HEK293 (cell line): ENCODE measurements around the gene WDR64.

Experiments used
- CTCF ChIA-PET: fragments of 350-600 bp; formaldehyde crosslinking; extraction: SDS; loops from one replicate; lab custom pipeline; 2021; ENCODE audit warnings: antibody characterized with exemption; lab: Yijun Ruan, JAX
- POLR2A ChIA-PET: fragments of 300-600 bp; formaldehyde crosslinking; extraction: SDS; loops from one replicate; lab custom pipeline; 2020; ENCODE audit warnings: antibody characterized with exemption, inconsistent platforms; lab: Yijun Ruan, JAX
- H3K27ac ChIP-seq: fragments of 200-500 bp; sonication (Bioruptor generic); 2 replicates; pipeline ENCODE4 v1.5.1; 2014; ENCODE audit warnings: low read depth, low read length, control low read depth, inconsistent platforms; ENCODE audit errors: extremely low read depth
- H3K36me3 ChIP-seq, 2 experiments: fragments of 200-500 bp in 1 of 2; sonication (Bioruptor generic) in 1 of 2; 1 replicate in 1 of 2; 2 replicates in 1 of 2; pipeline ENCODE4 v1.5.1; 2014 to 2017; ENCODE audit warnings: inconsistent platforms in 2 of 2, low read length in 2 of 2; ENCODE audit not compliant: control insufficient read depth in 2 of 2, insufficient read depth in 1 of 2
- H3K4me1 ChIP-seq: fragments of 200-500 bp; sonication (Bioruptor generic); 2 replicates; pipeline ENCODE4 v1.5.1; 2014; ENCODE audit warnings: mild to moderate bottlenecking, low read length, inconsistent platforms; ENCODE audit not compliant: control insufficient read depth, insufficient read depth
- H3K4me3 ChIP-seq: 2 replicates; pipeline ENCODE4 v1.5.1; 2011; ENCODE audit warnings: low read depth, mild to moderate bottlenecking, control low read depth, low read length, moderate library complexity
- H3K9me3 ChIP-seq: fragments of 200-500 bp; sonication (Bioruptor generic); 2 replicates; pipeline ENCODE4 v1.5.1; 2014; ENCODE audit warnings: low read depth, low read length, inconsistent platforms; ENCODE audit not compliant: control insufficient read depth, insufficient read depth
- GLI4 ChIP-seq: fragments of 450-650 bp; formaldehyde crosslinking; IDR thresholded peaks from 2 replicates; pipeline ENCODE4 v1.5.1; 2016; ENCODE audit warnings: missing biosample characterization, missing genetic modification characterization
- HOXC10 ChIP-seq: sonication (generic); formaldehyde crosslinking; IDR thresholded peaks from 2 replicates; pipeline ENCODE4 v1.8.1; 2023; ENCODE audit warnings: mild to moderate bottlenecking, missing genetic modification reagents
- KLF8 ChIP-seq: fragments of 450-650 bp; formaldehyde crosslinking; IDR thresholded peaks from 2 replicates; pipeline ENCODE4 v1.5.1; 2016; ENCODE audit warnings: missing biosample characterization, missing genetic modification characterization
- MEIS1 ChIP-seq: sonication (generic); formaldehyde crosslinking; IDR thresholded peaks from 2 replicates; pipeline ENCODE4 v1.8.1; 2022; ENCODE audit warnings: missing genetic modification reagents, mild to moderate bottlenecking, borderline replicate concordance
- PRDM6 ChIP-seq: fragments of 450-650 bp; formaldehyde crosslinking; IDR thresholded peaks from 2 replicates; pipeline ENCODE4 v1.5.1; 2017; ENCODE audit warnings: missing biosample characterization, missing genetic modification characterization
- SETDB1 ChIP-seq: IDR thresholded peaks from one replicate; pipeline ENCODE4 v1.6.1; 2017; ENCODE audit warnings: mild to moderate bottlenecking, low read length, moderate library complexity, mixed read lengths; ENCODE audit not compliant: insufficient read length
- TRIM28 ChIP-seq: IDR thresholded peaks from 2 replicates; pipeline ENCODE4 v1.6.1; 2011; ENCODE audit warnings: low read length, control low read depth, borderline replicate concordance
- WT1 ChIP-seq: fragments of 450-650 bp; formaldehyde crosslinking; IDR thresholded peaks from 2 replicates; pipeline ENCODE4 v1.5.1; 2016; ENCODE audit warnings: missing biosample characterization, missing genetic modification characterization
- ZBTB10 ChIP-seq: fragments of 450-650 bp; formaldehyde crosslinking; IDR thresholded peaks from 2 replicates; pipeline ENCODE4 v1.5.1; 2016; ENCODE audit warnings: missing biosample characterization, missing genetic modification characterization
- ZFP37 ChIP-seq: fragments of 450-650 bp; formaldehyde crosslinking; IDR thresholded peaks from 2 replicates; pipeline ENCODE4 v1.5.1; 2016; ENCODE audit warnings: missing biosample characterization, missing genetic modification characterization
- ZFP41 ChIP-seq: fragments of 450-650 bp; formaldehyde crosslinking; IDR thresholded peaks from 2 replicates; pipeline ENCODE4 v1.5.1; 2016; ENCODE audit warnings: missing biosample characterization, missing genetic modification characterization, borderline replicate concordance
- ZNF112 ChIP-seq: fragments of 450-650 bp; formaldehyde crosslinking; IDR thresholded peaks from 2 replicates; pipeline ENCODE4 v1.5.0; 2017; ENCODE audit warnings: missing biosample characterization, missing genetic modification characterization
- ZNF157 ChIP-seq: fragments of 450-650 bp; formaldehyde crosslinking; IDR thresholded peaks from 2 replicates; pipeline ENCODE4 v1.5.1; 2016; ENCODE audit warnings: missing biosample characterization, missing genetic modification characterization
- ZNF18 ChIP-seq: fragments of 450-650 bp; formaldehyde crosslinking; IDR thresholded peaks from 2 replicates; pipeline ENCODE4 v1.5.1; 2016; ENCODE audit warnings: missing biosample characterization, missing genetic modification characterization
- ZNF202 ChIP-seq: fragments of 450-650 bp; formaldehyde crosslinking; IDR thresholded peaks from 2 replicates; pipeline ENCODE4 v1.5.1; 2016; ENCODE audit warnings: missing biosample characterization, missing genetic modification characterization, borderline replicate concordance
- ZNF221 ChIP-seq: fragments of 450-650 bp; formaldehyde crosslinking; IDR thresholded peaks from 2 replicates; pipeline ENCODE4 v1.5.1; 2017; ENCODE audit warnings: missing biosample characterization, missing genetic modification characterization, borderline replicate concordance
- ZNF366 ChIP-seq: fragments of 450-650 bp; formaldehyde crosslinking; conservative IDR thresholded peaks from 2 replicates; pipeline ENCODE4 v1.5.1; 2016; ENCODE audit warnings: missing biosample characterization, missing genetic modification characterization
- ZNF48 ChIP-seq: fragments of 450-650 bp; formaldehyde crosslinking; IDR thresholded peaks from 2 replicates; pipeline ENCODE4 v1.5.1; 2016; ENCODE audit warnings: missing biosample characterization, missing genetic modification characterization
- ZNF561 ChIP-seq: fragments of 450-650 bp; IDR thresholded peaks from 2 replicates; pipeline ENCODE4 v1.5.1; 2018; ENCODE audit warnings: missing biosample characterization, missing genetic modification characterization, borderline replicate concordance
- ZNF639 ChIP-seq: fragments of 450-650 bp; formaldehyde crosslinking; IDR thresholded peaks from 2 replicates; pipeline ENCODE4 v1.5.1; 2016; ENCODE audit warnings: missing biosample characterization, missing genetic modification characterization
- ZNF830 ChIP-seq: fragments of 450-650 bp; IDR thresholded peaks from 2 replicates; pipeline ENCODE4 v1.5.0; 2018; ENCODE audit warnings: missing biosample characterization, missing genetic modification characterization, low read depth, mild to moderate bottlenecking, moderate library complexity
- ZNF843 ChIP-seq: fragments of 450-650 bp; formaldehyde crosslinking; IDR thresholded peaks from 2 replicates; pipeline ENCODE4 v1.5.1; 2016; ENCODE audit warnings: missing biosample characterization, missing genetic modification characterization
- ZXDB ChIP-seq: fragments of 450-650 bp; formaldehyde crosslinking; IDR thresholded peaks from 2 replicates; pipeline ENCODE4 v1.5.1; 2016; ENCODE audit warnings: missing biosample characterization, missing genetic modification characterization

Gene WDR64

GRCh38 chr1:241684108-241684507 is 32.0 kb downstream of the WDR64 start:
- POLR2A ChIA-PET = no interaction called here
- no peak overlapping the region for H3K27ac ChIP-seq
- H3K36me3 ChIP-seq = no peaks in the 10 kb centered on the region
- no peaks in the 10 kb centered on the region for H3K9me3 ChIP-seq
- no peak overlapping the region for H3K4me3 ChIP-seq
- H3K4me1 ChIP-seq = no peaks in the 10 kb centered on the region
- no peak for TF ChIP-seq ZNF221 (tag by site-specific recombination)
- no peak for TF ChIP-seq ZNF561 (tag by site-specific recombination)
- TF ChIP-seq, all 188 proteins: peak for 0
- CTCF ChIA-PET = interaction anchor here (0.7 to 1.1 kb wide), 3 partner anchors 8 to 151 kb away, joined by 3 read pairs; no protein-coding TSS in a partner anchor

GRCh38 chr1:241688940-241689368 is 36.9 kb downstream of the WDR64 start:
- Histone ChIP-seq H3K9me3 (no peaks in the 10 kb centered on the region), H3K4me3 (no peak overlapping the region), H3K27ac (no peak overlapping the region), H3K4me1 (no peaks in the 10 kb centered on the region), H3K36me3 (no peaks in the 10 kb centered on the region)
- POLR2A ChIA-PET = no interaction called here
- CTCF ChIA-PET = interaction anchor here (0.6 kb wide), 1 partner anchor 9 kb away, joined by 3 read pairs; no protein-coding TSS in a partner anchor
- TF ChIP-seq GLI4 (no peak), WT1 (tag by site-specific recombination) (no peak), KLF8 (no peak), TRIM28 (peak; percentile 61; the same call in 1 of the 2 replicates), ZNF843 (tag by site-specific recombination) (no peak), ZNF366 (tag by site-specific recombination) (no peak), ZNF202 (no peak), MEIS1 (CRISPR knock-in tag) (no peak), ZFP37 (tag by site-specific recombination) (no peak), ZNF639 (tag by site-specific recombination) (no peak), ZNF830 (no peak), ZFP41 (tag by site-specific recombination) (no peak), SETDB1 (peak; percentile 88), ZNF157 (tag by site-specific recombination) (no peak)

GRCh38 chr1:241695246-241696171 is 43.4 kb downstream of the WDR64 start:
- Histone ChIP-seq H3K36me3 (no peaks in the 10 kb centered on the region), H3K4me1 (no peaks in the 10 kb centered on the region), H3K27ac (no peak overlapping the region), H3K9me3 (no peaks in the 10 kb centered on the region), H3K4me3 (no peak overlapping the region)
- POLR2A ChIA-PET = no interaction called here
- CTCF ChIA-PET = interaction anchor here (0.6 kb wide), 1 partner anchor 92 kb away, joined by 3 read pairs; no protein-coding TSS in a partner anchor
- TF ChIP-seq PRDM6 (tag by site-specific recombination) (peak; percentile 61), ZXDB (peak; percentile 73), ZNF843 (tag by site-specific recombination) (peak; percentile 58; the same call in 1 of the 2 replicates), ZNF112 (tag by site-specific recombination) (no peak), ZNF48 (tag by site-specific recombination) (no peak), ZNF18 (tag by site-specific recombination) (no peak), ZBTB10 (no peak), HOXC10 (CRISPR knock-in tag) (no peak)
